Caco-2 (cell line): Measurements from ENCODE around the gene ZNFX1. TPM values are rescaled to one million over a fixed set of nuclear protein-coding genes. Genes with fewer than 3 reads are reported as not detected.

ENCODE experiments used
- BruUV-seq: library from RNA; stranded (reverse); fragments of 400-500 nt; replicated peaks from 2 replicates; lab custom pipeline; 2021; lab: Mats Ljungman, UMichigan
- CTCF ChIA-PET: fragments of 300-600 bp; sonication (Branson Sonifier 250); formaldehyde crosslinking; loops from one replicate; lab custom pipeline; 2022; ENCODE audit warnings: antibody characterized with exemption; lab: Charles Lee
- POLR2A ChIA-PET: fragments of 300-600 bp; sonication (Branson Sonifier 250); formaldehyde crosslinking; loops from one replicate; lab custom pipeline; 2022; ENCODE audit warnings: antibody characterized with exemption; lab: Charles Lee
- DNase-seq, 2 experiments: peaks; one replicate each; pipeline versions ENCODE4 v3.0.0 to v3.0.0-alpha.2; 2020 to 2022
- H3K27me3 ChIP-seq: replicated peaks from 2 replicates; pipeline ENCODE4 v1.6.0; 2011; ENCODE audit warnings: low read length; ENCODE audit not compliant: control insufficient read depth, insufficient read depth
- H3K36me3 ChIP-seq: 2 replicates; pipeline ENCODE4 v1.5.1; 2011; ENCODE audit warnings: low read length; ENCODE audit not compliant: control insufficient read depth, insufficient read depth
- H3K4me1 ChIP-seq: fragments of 250-450 bp; sonication (Bioruptor Pico); 2 replicates; pipeline ENCODE4 v1.5.1; 2020; ENCODE audit warnings: mild to moderate bottlenecking
- H3K4me3 ChIP-seq: 2 replicates; pipeline ENCODE4 v1.5.1; 2011; ENCODE audit warnings: low read depth, mild to moderate bottlenecking, control low read depth, low read length
- H3K9me3 ChIP-seq: fragments of 250-450 bp; sonication (Bioruptor Pico); 2 replicates; pipeline ENCODE4 v1.5.1; 2020; ENCODE audit warnings: mild to moderate bottlenecking, moderate library complexity
- H3K27ac Mint-ChIP-seq: one replicate; pipeline ENCODE4 v1.8.0; 2022; ENCODE audit warnings: mixed read lengths; ENCODE audit not compliant: unreplicated experiment
- H3K27me3 Mint-ChIP-seq: one replicate; pipeline ENCODE4 v1.8.0; 2022; ENCODE audit warnings: mixed read lengths; ENCODE audit not compliant: insufficient read depth, unreplicated experiment
- H3K36me3 Mint-ChIP-seq: one replicate; pipeline ENCODE4 v1.8.0; 2022; ENCODE audit warnings: mild to moderate bottlenecking, mixed read lengths; ENCODE audit not compliant: insufficient read depth, unreplicated experiment
- H3K4me1 Mint-ChIP-seq: one replicate; pipeline ENCODE4 v1.8.0; 2022; ENCODE audit warnings: low read depth, mixed read lengths; ENCODE audit not compliant: unreplicated experiment
- H3K4me3 Mint-ChIP-seq: one replicate; pipeline ENCODE4 v1.8.0; 2022; ENCODE audit warnings: mild to moderate bottlenecking, moderate library complexity, mixed read lengths; ENCODE audit not compliant: unreplicated experiment
- H3K9me3 Mint-ChIP-seq: one replicate; pipeline ENCODE4 v1.8.0; 2022; ENCODE audit warnings: mixed read lengths; ENCODE audit not compliant: unreplicated experiment
- intact Hi-C: fragments of 100-400 bp; cut with micrococcal nuclease; formaldehyde crosslinking; loops from one replicate; pipeline ENCODE4 v1.10.0; 2022; ENCODE audit not compliant: unreplicated experiment
- total RNA-seq: library from RNA; stranded (reverse); gene quantifications from 2 replicates; pipeline ENCODE4 v1.2.3, GENCODE V29; 2022
- TF ChIP-seq, protein P1 (sequence below), 2 experiments: fragments of 200-600 bp in 1 of 2; IDR thresholded peaks; 1 replicate in 1 of 2; 2 replicates in 1 of 2; pipeline versions ENCODE4 v1.5.1 to v1.8.0; 2011 to 2022; ENCODE audit warnings: antibody characterized with exemption in 1 of 2, control low read depth in 1 of 2, inconsistent platforms in 1 of 2, low read depth in 1 of 2, low read length in 1 of 2, mild to moderate bottlenecking in 1 of 2, moderate library complexity in 1 of 2; ENCODE audit not compliant: insufficient read depth in 1 of 2, severe bottlenecking in 1 of 2, unreplicated experiment in 1 of 2

The ZNFX1 gene
- total RNA-seq, 1 experiment from 2014 or later, result 34.0 TPM

- intact Hi-C loops, result no loop called here
- no peaks in the 10 kb centered on the region for H3K36me3 ChIP-seq
- Mint-ChIP-seq H3K27me3 (no peaks in the 10 kb centered on the region), H3K9me3 (no peaks in the 10 kb centered on the region), H3K4me3 (peak overlapping the region; percentile 7), H3K4me1 (peaks cover 17% of the 10 kb centered on the region), H3K27ac (no peak overlapping the region), H3K36me3 (no peaks in the 10 kb centered on the region)
- H3K9me3 ChIP-seq, result no peaks in the 10 kb centered on the region
- H3K27me3 ChIP-seq, result no peaks in the 10 kb centered on the region
- DNase-seq, result peak; percentile 71 to 85
- BruUV-seq, result no TSS peak
- ChIA-PET POLR2A (no interaction called here), CTCF (interaction anchor here (0.6 to 1.9 kb wide), 3 partner anchors 14 to 16 kb away, joined by 3 to 12 read pairs (median 4); no protein-coding TSS in a partner anchor)
- peaks cover 15% of the 10 kb centered on the region for H3K4me1 ChIP-seq
- no peak overlapping the region for H3K4me3 ChIP-seq
- TF ChIP-seq, protein P1, sequence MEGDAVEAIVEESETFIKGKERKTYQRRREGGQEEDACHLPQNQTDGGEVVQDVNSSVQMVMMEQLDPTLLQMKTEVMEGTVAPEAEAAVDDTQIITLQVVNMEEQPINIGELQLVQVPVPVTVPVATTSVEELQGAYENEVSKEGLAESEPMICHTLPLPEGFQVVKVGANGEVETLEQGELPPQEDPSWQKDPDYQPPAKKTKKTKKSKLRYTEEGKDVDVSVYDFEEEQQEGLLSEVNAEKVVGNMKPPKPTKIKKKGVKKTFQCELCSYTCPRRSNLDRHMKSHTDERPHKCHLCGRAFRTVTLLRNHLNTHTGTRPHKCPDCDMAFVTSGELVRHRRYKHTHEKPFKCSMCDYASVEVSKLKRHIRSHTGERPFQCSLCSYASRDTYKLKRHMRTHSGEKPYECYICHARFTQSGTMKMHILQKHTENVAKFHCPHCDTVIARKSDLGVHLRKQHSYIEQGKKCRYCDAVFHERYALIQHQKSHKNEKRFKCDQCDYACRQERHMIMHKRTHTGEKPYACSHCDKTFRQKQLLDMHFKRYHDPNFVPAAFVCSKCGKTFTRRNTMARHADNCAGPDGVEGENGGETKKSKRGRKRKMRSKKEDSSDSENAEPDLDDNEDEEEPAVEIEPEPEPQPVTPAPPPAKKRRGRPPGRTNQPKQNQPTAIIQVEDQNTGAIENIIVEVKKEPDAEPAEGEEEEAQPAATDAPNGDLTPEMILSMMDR (IDR thresholded peaks at IDR 0.05; ENCODE audit: insufficient read depth in 1 of 2, low read depth in 1 of 2, low read length in 1 of 2, severe bottlenecking in 1 of 2, unreplicated experiment in 1 of 2), result no peak
These were observed 29.2 kb upstream of the ZNFX1 start for GRCh38 chr20:49306903-49307620.

GRCh38 chr20:49303065-49303552, 25.3 kb upstream of the ZNFX1 start:
- POLR2A ChIA-PET, result interaction anchor here (0.5 to 0.8 kb wide), 2 partner anchors 15 to 25 kb away, joined by 3 to 6 read pairs; partner anchors contain the start of gene ZNFX1

More at GRCh38 chr20:49303065-49303552, 25.3 kb upstream of the ZNFX1 start:
- peaks cover 9% of the 10 kb centered on the region for H3K36me3 Mint-ChIP-seq
- CTCF ChIA-PET, result interaction anchor here (0.7 to 1.2 kb wide), 4 partner anchors 16 to 57 kb away, joined by 3 read pairs; no protein-coding TSS in a partner anchor
- Histone ChIP-seq H3K9me3 (no peaks in the 10 kb centered on the region), H3K36me3 (no peaks in the 10 kb centered on the region), H3K4me1 (peaks cover 15% of the 10 kb centered on the region), H3K4me3 (no peak overlapping the region), H3K27me3 (no peaks in the 10 kb centered on the region)
- H3K9me3 Mint-ChIP-seq, result no peaks in the 10 kb centered on the region
- H3K4me1 Mint-ChIP-seq, result peaks cover 9% of the 10 kb centered on the region
- intact Hi-C loops, result no loop called here
- H3K4me3 Mint-ChIP-seq, result no peak overlapping the region
- no TSS peak for BruUV-seq
- no peak for DNase-seq
- no peak overlapping the region for H3K27ac Mint-ChIP-seq
- TF ChIP-seq, protein P1 (IDR thresholded peaks at IDR 0.05; ENCODE audit: insufficient read depth in 1 of 2, low read depth in 1 of 2, low read length in 1 of 2, severe bottlenecking in 1 of 2, unreplicated experiment in 1 of 2), result no peak
- no peaks in the 10 kb centered on the region for H3K27me3 Mint-ChIP-seq
